ENCODE results near the gene AFF4.
A peak's percentile ranks its signal among the peaks of the same experiment; 100 is the strongest.

The AFF4 gene

GRCh38 chr5:132886064-132886823 lies 77.2 kb downstream of the AFF4 start:
- TF ChIP-seq CTCF (IDR thresholded peaks at IDR 0.05; ENCODE audit: low read depth, low read length, missing control alignments) = no peak
- DNase-seq (ENCODE audit: extremely low read depth, low read depth) = no peak
- H3K4me3 ChIP-seq (replicated peaks; ENCODE audit: low read depth, low read length) = no peak overlapping the region

GRCh38 chr5:132884548-132884947 lies 78.9 kb downstream of the AFF4 start:
- DNase-seq (ENCODE audit: extremely low read depth, low read depth) = no peak
- no peak for TF ChIP-seq CTCF (IDR thresholded peaks at IDR 0.05; ENCODE audit: low read depth, low read length, missing control alignments)
- no peak overlapping the region for H3K4me3 ChIP-seq (replicated peaks; ENCODE audit: low read depth, low read length)

- TF ChIP-seq CTCF (IDR thresholded peaks at IDR 0.05; ENCODE audit: low read depth, low read length, missing control alignments) = peak; percentile 67
- peak; percentile 45 for DNase-seq (ENCODE audit: extremely low read depth, low read depth)
- H3K4me3 ChIP-seq (replicated peaks; ENCODE audit: low read depth, low read length) = no peak overlapping the region
Observed at GRCh38 chr5:132883261-132883834, 80.1 kb downstream of the AFF4 start.

- no peak for DNase-seq (ENCODE audit: extremely low read depth, low read depth)
- no peak overlapping the region for H3K4me3 ChIP-seq (replicated peaks; ENCODE audit: low read depth, low read length)
- TF ChIP-seq CTCF (IDR thresholded peaks at IDR 0.05; ENCODE audit: low read depth, low read length, missing control alignments) = no peak
Observed at GRCh38 chr5:132877938-132878337, 85.5 kb downstream of the AFF4 start.

GRCh38 chr5:132877466-132877865 lies 86.0 kb downstream of the AFF4 start:
- H3K4me3 ChIP-seq (replicated peaks; ENCODE audit: low read depth, low read length) = no peak overlapping the region
- no peak for DNase-seq (ENCODE audit: extremely low read depth, low read depth)
- TF ChIP-seq CTCF (IDR thresholded peaks at IDR 0.05; ENCODE audit: low read depth, low read length, missing control alignments) = no peak

GRCh38 chr5:132876020-132876759 lies 87.2 kb downstream of the AFF4 start:
- no peak for DNase-seq (ENCODE audit: extremely low read depth, low read depth)
- no peak for TF ChIP-seq CTCF (IDR thresholded peaks at IDR 0.05; ENCODE audit: low read depth, low read length, missing control alignments)
- no peak overlapping the region for H3K4me3 ChIP-seq (replicated peaks; ENCODE audit: low read depth, low read length)

All from HFF-Myc (cell line).